ENCODE data around the gene TPPP3. TPM values are rescaled to one million over a fixed set of nuclear protein-coding genes. Genes with fewer than 3 reads are reported as not detected.
A peak's percentile ranks its signal among the peaks of the same experiment; 100 is the strongest.

The TPPP3 gene
- total RNA-seq, 1 experiment from 2014 or later = 0.55 TPM

- DNase-seq (ENCODE audit: low read depth, low spot score) = no peak
- in situ Hi-C loops (cut with HindIII; ENCODE audit: low pct_unique_long_range_greater_than_20kb, low sequenced_read_pairs) = no loop called here
These were observed 19.0 kb upstream of the TPPP3 start for GRCh38 chr16:67412294-67412693.

GRCh38 chr16:67411339-67411738 lies 18.0 kb upstream of the TPPP3 start:
- in situ Hi-C loops (cut with HindIII; ENCODE audit: low pct_unique_long_range_greater_than_20kb, low sequenced_read_pairs) = no loop called here
- no peak for DNase-seq (ENCODE audit: low read depth, low spot score)

- DNase-seq (ENCODE audit: low read depth, low spot score) = no peak
- in situ Hi-C loops (cut with HindIII; ENCODE audit: low pct_unique_long_range_greater_than_20kb, low sequenced_read_pairs) = no loop called here
These were observed 16.3 kb upstream of the TPPP3 start for GRCh38 chr16:67409631-67410030.

- in situ Hi-C loops (cut with HindIII; ENCODE audit: low pct_unique_long_range_greater_than_20kb, low sequenced_read_pairs) = no loop called here
- DNase-seq (ENCODE audit: low read depth, low spot score) = no peak
These were observed 14.6 kb upstream of the TPPP3 start for GRCh38 chr16:67407788-67408452.

- DNase-seq (ENCODE audit: low read depth, low spot score) = no peak
- in situ Hi-C loops (cut with HindIII; ENCODE audit: low pct_unique_long_range_greater_than_20kb, low sequenced_read_pairs) = no loop called here
These were observed 14.0 kb upstream of the TPPP3 start for GRCh38 chr16:67407176-67407787.

- in situ Hi-C loops (cut with HindIII; ENCODE audit: low pct_unique_long_range_greater_than_20kb, low sequenced_read_pairs) = no loop called here
- no peak for DNase-seq (ENCODE audit: low read depth, low spot score)
These were observed 13.0 kb upstream of the TPPP3 start for GRCh38 chr16:67406111-67406971.

- DNase-seq (ENCODE audit: low read depth, low spot score) = no peak
- in situ Hi-C loops (cut with HindIII; ENCODE audit: low pct_unique_long_range_greater_than_20kb, low sequenced_read_pairs) = no loop called here
These were observed 12.0 kb upstream of the TPPP3 start for GRCh38 chr16:67405336-67405735.

- in situ Hi-C loops (cut with HindIII; ENCODE audit: low pct_unique_long_range_greater_than_20kb, low sequenced_read_pairs) = no loop called here
- DNase-seq (ENCODE audit: low read depth, low spot score) = no peak
These were observed 11.5 kb upstream of the TPPP3 start for GRCh38 chr16:67404740-67405226.

GRCh38 chr16:67403976-67404555 lies 10.8 kb upstream of the TPPP3 start:
- in situ Hi-C loops (cut with HindIII; ENCODE audit: low pct_unique_long_range_greater_than_20kb, low sequenced_read_pairs) = no loop called here
- no peak for DNase-seq (ENCODE audit: low read depth, low spot score)

- in situ Hi-C loops (cut with HindIII; ENCODE audit: low pct_unique_long_range_greater_than_20kb, low sequenced_read_pairs) = no loop called here
- no peak for DNase-seq (ENCODE audit: low read depth, low spot score)
These were observed 7.6 kb upstream of the TPPP3 start for GRCh38 chr16:67400901-67401300.

GRCh38 chr16:67399749-67400704 lies 6.7 kb upstream of the TPPP3 start:
- in situ Hi-C loops (cut with HindIII; ENCODE audit: low pct_unique_long_range_greater_than_20kb, low sequenced_read_pairs) = no loop called here
- no peak for DNase-seq (ENCODE audit: low read depth, low spot score)

GRCh38 chr16:67399218-67399733 lies 6.0 kb upstream of the TPPP3 start:
- in situ Hi-C loops (cut with HindIII; ENCODE audit: low pct_unique_long_range_greater_than_20kb, low sequenced_read_pairs) = no loop called here
- DNase-seq (ENCODE audit: low read depth, low spot score) = peak; percentile 34

GRCh38 chr16:67398546-67399217 lies 5.4 kb upstream of the TPPP3 start:
- in situ Hi-C loops (cut with HindIII; ENCODE audit: low pct_unique_long_range_greater_than_20kb, low sequenced_read_pairs) = no loop called here
- no peak for DNase-seq (ENCODE audit: low read depth, low spot score)

GRCh38 chr16:67397812-67398545 lies 4.7 kb upstream of the TPPP3 start:
- in situ Hi-C loops (cut with HindIII; ENCODE audit: low pct_unique_long_range_greater_than_20kb, low sequenced_read_pairs) = no loop called here
- no peak for DNase-seq (ENCODE audit: low read depth, low spot score)

GRCh38 chr16:67397036-67397801 lies 3.9 kb upstream of the TPPP3 start:
- no peak for DNase-seq (ENCODE audit: low read depth, low spot score)
- in situ Hi-C loops (cut with HindIII; ENCODE audit: low pct_unique_long_range_greater_than_20kb, low sequenced_read_pairs) = no loop called here
